Umbilical cord (tissue), 2 donors: Measurements from ENCODE around the gene PHF20. TPM values are rescaled to one million over a fixed set of nuclear protein-coding genes. Genes with fewer than 3 reads are reported as not detected.
"Not testable (repeated sequence)": the region's sequence is repeated elsewhere in the genome, so short reads cannot be mapped to it uniquely, and the experiment has no call there.

ENCODE experiments used
- DNase-seq: peaks from one replicate; pipeline ENCODE4 v3.0.0-alpha.2; 2015; ENCODE audit warnings: low spot score
- total RNA-seq: library from RNA; depleted of rRNA; stranded (reverse); fragments of >200 nt; gene quantifications from one replicate; pipeline ENCODE4 v1.2.3, GENCODE V29; 2014; ENCODE audit warnings: low replicate concordance; ENCODE audit not compliant: insufficient read depth

The PHF20 gene
- total RNA-seq, 1 donor from 2014 or later = 58.5 TPM

- no peak for DNase-seq
These were observed 112.7 kb downstream of the PHF20 start for GRCh38 chr20:35884541-35884865.

- no peak for DNase-seq
These were observed 113.4 kb downstream of the PHF20 start for GRCh38 chr20:35885212-35885611.

GRCh38 chr20:35886537-35886936 lies 114.7 kb downstream of the PHF20 start:
- DNase-seq = no peak

- no peak for DNase-seq
These were observed 115.7 kb downstream of the PHF20 start for GRCh38 chr20:35887393-35888064.

- no peak for DNase-seq
These were observed 116.8 kb downstream of the PHF20 start for GRCh38 chr20:35888657-35889056.

GRCh38 chr20:35891375-35891774 lies 119.6 kb downstream of the PHF20 start:
- DNase-seq = no peak

- DNase-seq = no peak
These were observed 121.1 kb downstream of the PHF20 start for GRCh38 chr20:35892871-35893270.

GRCh38 chr20:35893942-35894341 lies 122.1 kb downstream of the PHF20 start:
- DNase-seq = no peak

GRCh38 chr20:35895516-35895915 lies 123.7 kb downstream of the PHF20 start:
- not testable (repeated sequence) for DNase-seq

GRCh38 chr20:35899064-35899463 lies 127.2 kb downstream of the PHF20 start:
- DNase-seq = no peak

- DNase-seq = not testable (repeated sequence)
These were observed 129.4 kb downstream of the PHF20 start for GRCh38 chr20:35901230-35901629.

GRCh38 chr20:35901678-35902544 lies 130.1 kb downstream of the PHF20 start:
- peak; percentile 3 for DNase-seq

GRCh38 chr20:35902545-35902941 lies 130.7 kb downstream of the PHF20 start:
- DNase-seq = no peak

- no peak for DNase-seq
These were observed 132.0 kb downstream of the PHF20 start for GRCh38 chr20:35903843-35904242.

- DNase-seq = no peak
These were observed 133.3 kb downstream of the PHF20 start for GRCh38 chr20:35904982-35905663.

- DNase-seq = no peak
These were observed 135.3 kb downstream of the PHF20 start for GRCh38 chr20:35907017-35907701.

- no peak for DNase-seq
These were observed 136.2 kb downstream of the PHF20 start for GRCh38 chr20:35908007-35908406.

- no peak for DNase-seq
These were observed 137.4 kb downstream of the PHF20 start for GRCh38 chr20:35909176-35909575.

GRCh38 chr20:35909796-35910195 lies 138.0 kb downstream of the PHF20 start:
- DNase-seq = no peak

- DNase-seq = no peak
These were observed 138.4 kb downstream of the PHF20 start for GRCh38 chr20:35910254-35910653.

GRCh38 chr20:35912881-35913280 lies 141.1 kb downstream of the PHF20 start:
- no peak for DNase-seq

GRCh38 chr20:35917077-35917476 lies 145.3 kb downstream of the PHF20 start:
- no peak for DNase-seq
